HFFc6 (cell line): Measurements from ENCODE around the gene MARVELD2. TPM values are rescaled to one million over a fixed set of nuclear protein-coding genes. Genes with fewer than 3 reads are reported as not detected.

Experiments
- DNase-seq: peaks from one replicate; pipeline ENCODE4 v3.0.0-alpha.2; 2018
- H3K27ac Mint-ChIP-seq: 2 replicates; pipeline ENCODE4 v1.8.0; 2020; ENCODE audit warnings: mild to moderate bottlenecking, mixed read lengths
- H3K27me3 Mint-ChIP-seq: 2 replicates; pipeline ENCODE4 v1.8.0; 2021; ENCODE audit warnings: mild to moderate bottlenecking, moderate library complexity, mixed read lengths; ENCODE audit not compliant: insufficient read depth
- H3K36me3 Mint-ChIP-seq: 2 replicates; pipeline ENCODE4 v1.8.0; 2021; ENCODE audit warnings: low read depth, mixed read lengths
- H3K4me1 Mint-ChIP-seq: 2 replicates; pipeline ENCODE4 v1.8.0; 2020; ENCODE audit warnings: low read depth, mixed read lengths
- H3K4me3 Mint-ChIP-seq: 2 replicates; pipeline ENCODE4 v1.8.0; 2020; ENCODE audit warnings: mild to moderate bottlenecking, moderate library complexity, mixed read lengths
- H3K9me3 Mint-ChIP-seq: 2 replicates; pipeline ENCODE4 v1.8.0; 2020; ENCODE audit warnings: mild to moderate bottlenecking, mixed read lengths
- CTCF ChIP-seq: fragments of 200-600 bp; sonication (generic); IDR thresholded peaks from 2 replicates; pipeline ENCODE4 v1.5.0; 2021; ENCODE audit warnings: antibody characterized with exemption, mild to moderate bottlenecking
- total RNA-seq, 6 experiments: library from RNA; stranded (reverse); fragmentation: NEBNext Ultra II Directional; extraction: Animal tissue kit (Norgen Biotek cat#: 25700); gene quantifications; 2 replicates in 1 of 6; 3 replicates in 5 of 6; pipeline ENCODE4 v1.2.3, GENCODE V29; 2021

Gene MARVELD2
- total RNA-seq, 6 experiments from 2014 or later: 0.16 TPM; not detected in 5

- Mint-ChIP-seq H3K27me3 (peaks cover 27% of the 10 kb centered on the region), H3K4me3 (peak overlapping the region; percentile 66), H3K9me3 (no peaks in the 10 kb centered on the region), H3K4me1 (peaks cover 4% of the 10 kb centered on the region; the same call in 1 of the 2 replicates), H3K27ac (no peak overlapping the region), H3K36me3 (no peaks in the 10 kb centered on the region)
- no peak for TF ChIP-seq CTCF
- no peak for DNase-seq
Observed at GRCh38 chr5:69491838-69492390, 77.0 kb downstream of the MARVELD2 start.

- Mint-ChIP-seq H3K4me3 (peak within 1 kb of the TSS; percentile 86), H3K27ac (no peak within 1 kb of the TSS), H3K27me3 (peaks cover 27% of the 10 kb centered on the region), H3K36me3 (no peaks in the 10 kb centered on the region), H3K4me1 (peaks cover 7% of the 10 kb centered on the region; the same call in 1 of the 2 replicates), H3K9me3 (no peaks in the 10 kb centered on the region)
- DNase-seq: no peak
- TF ChIP-seq CTCF: no peak
Observed at GRCh38 chr5:69492391-69492922, 77.5 kb downstream of the MARVELD2 start, which contains the start of gene OCLN. OCLN (plus strand) TSS chr5:69492790; CDS start chr5:69504245, 11,455 bp downstream.

GRCh38 chr5:69492923-69493395 lies 78.0 kb downstream of the MARVELD2 start:
- H3K27me3 Mint-ChIP-seq: peaks cover 27% of the 10 kb centered on the region

GRCh38 chr5:69493396-69494133 lies 78.6 kb downstream of the MARVELD2 start:
- H3K9me3 Mint-ChIP-seq: no peaks in the 10 kb centered on the region
- H3K27me3 Mint-ChIP-seq: peaks cover 27% of the 10 kb centered on the region
- H3K36me3 Mint-ChIP-seq: no peaks in the 10 kb centered on the region
- no peak overlapping the region for H3K27ac Mint-ChIP-seq
- H3K4me1 Mint-ChIP-seq: peaks cover 12% of the 10 kb centered on the region; the same call in 1 of the 2 replicates
- no peak for DNase-seq
- no peak for TF ChIP-seq CTCF
- H3K4me3 Mint-ChIP-seq: peak overlapping the region; percentile 86

More at GRCh38 chr5:69492923-69493395, 78.0 kb downstream of the MARVELD2 start:
- no peak for TF ChIP-seq CTCF
- Mint-ChIP-seq H3K4me1 (peaks cover 7% of the 10 kb centered on the region; the same call in 1 of the 2 replicates), H3K27ac (no peak overlapping the region), H3K9me3 (no peaks in the 10 kb centered on the region), H3K36me3 (no peaks in the 10 kb centered on the region), H3K4me3 (peak overlapping the region; percentile 86)
- no peak for DNase-seq

Other genes with a start within 250 kb of the MARVELD2 start
- 100 to 1,000 TPM in 5 of 6 experiments, 10 to 100 TPM in 1; 89.8 to 199 (median 169) TPM for gene CCNB1, start 248.0 kb upstream of the MARVELD2 start, total RNA-seq
- 10 to 100 TPM; 10.7 to 21.0 (median 20.1) TPM for gene CENPH, start 225.5 kb upstream of the MARVELD2 start, total RNA-seq
- 10 to 100 TPM; 46.9 to 61.0 (median 54.1) TPM for gene CDK7, start 180.2 kb upstream of the MARVELD2 start, total RNA-seq
- gene CCDC125, start 82.3 kb upstream of the MARVELD2 start, total RNA-seq: 1 to 10 TPM; 2.7 to 3.8 (median 3.1) TPM
- gene AK6, start 45.6 kb upstream of the MARVELD2 start, total RNA-seq: 10 to 100 TPM; 35.8 to 51.3 (median 43.7) TPM
- 100 to 1,000 TPM in 1 of 6 experiments, 10 to 100 TPM in 5; 81.0 to 110 (median 97.5) TPM for gene TAF9, start 45.6 kb upstream of the MARVELD2 start, total RNA-seq
- 10 to 100 TPM; 17.3 to 22.2 (median 19.1) TPM for gene RAD17, start 45.3 kb upstream of the MARVELD2 start, total RNA-seq
- gene OCLN, start 77.7 kb downstream of the MARVELD2 start, total RNA-seq: 1 to 10 TPM in 1 of 6 experiments, under 1 TPM in 5; 0.38 to 1.3 (median 0.66) TPM
- gene GTF2H2C, start 145.1 kb downstream of the MARVELD2 start, total RNA-seq: 10 to 100 TPM; 31.5 to 36.0 (median 32.2) TPM